IPS-NIHi7 (cell line): ENCODE measurements around the gene LXN.
A peak's percentile ranks its signal among the peaks of the same experiment; 100 is the strongest.
"Not testable (repeated sequence)": the region's sequence is repeated elsewhere in the genome, so short reads cannot be mapped to it uniquely, and the experiment has no call there.

Source experiments
- DNase-seq: peaks from one replicate; pipeline ENCODE4 v3.0.0; 2012; ENCODE audit warnings: mixed read lengths; ENCODE audit errors: extremely low spot score

The LXN gene, protein sequence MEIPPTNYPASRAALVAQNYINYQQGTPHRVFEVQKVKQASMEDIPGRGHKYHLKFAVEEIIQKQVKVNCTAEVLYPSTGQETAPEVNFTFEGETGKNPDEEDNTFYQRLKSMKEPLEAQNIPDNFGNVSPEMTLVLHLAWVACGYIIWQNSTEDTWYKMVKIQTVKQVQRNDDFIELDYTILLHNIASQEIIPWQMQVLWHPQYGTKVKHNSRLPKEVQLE

DNA sequence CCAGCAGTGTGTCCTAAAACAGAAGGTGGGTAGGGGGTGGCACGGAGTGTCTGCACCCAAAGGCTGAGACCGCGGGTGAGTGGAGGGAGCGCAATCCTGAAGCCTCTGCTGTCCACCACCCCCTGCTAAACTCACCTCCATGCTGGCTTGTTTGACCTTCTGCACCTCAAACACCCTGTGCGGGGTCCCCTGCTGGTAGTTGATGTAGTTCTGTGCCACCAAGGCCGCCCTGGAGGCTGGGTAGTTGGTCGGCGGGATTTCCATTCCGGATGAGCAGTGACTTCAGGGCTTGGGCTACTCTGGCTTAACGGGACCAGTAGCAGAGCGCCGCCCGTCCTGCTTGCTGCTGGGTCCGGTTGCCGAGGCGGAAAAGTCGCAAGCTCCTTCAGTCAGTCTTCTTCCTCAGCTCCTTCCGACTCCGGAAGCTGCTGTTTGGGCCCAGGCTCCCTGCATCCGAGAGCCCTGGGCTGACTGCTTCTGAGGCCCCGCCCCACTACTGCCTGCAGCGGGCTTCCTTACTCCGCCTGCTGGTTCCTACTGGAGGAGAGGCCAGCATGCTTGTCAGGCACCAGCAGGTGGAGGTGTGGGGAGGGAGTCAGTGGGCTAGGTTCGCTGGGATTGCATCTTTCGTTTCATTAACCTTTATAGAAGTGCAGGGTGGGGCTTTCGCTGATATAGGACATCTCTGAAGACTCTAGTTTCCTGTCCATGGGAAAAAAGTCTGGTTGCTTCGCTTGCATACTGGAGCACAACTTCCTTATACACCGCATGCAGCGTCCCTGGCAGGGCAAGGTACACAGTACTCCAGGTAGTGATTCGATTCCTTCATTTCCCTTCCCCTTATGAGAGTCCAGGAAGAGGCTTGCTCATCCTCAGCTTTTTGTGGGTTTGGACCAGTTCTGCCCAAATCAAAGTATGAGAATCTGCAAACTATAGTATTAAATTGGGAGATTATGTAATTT lies at the start of gene LXN:
TSS of gene LXN (minus strand) at position 434 of the 962 bp plus-strand sequence. CDS start at position 264, 170 bp downstream.
- peak; percentile 98 for DNase-seq

DNA sequence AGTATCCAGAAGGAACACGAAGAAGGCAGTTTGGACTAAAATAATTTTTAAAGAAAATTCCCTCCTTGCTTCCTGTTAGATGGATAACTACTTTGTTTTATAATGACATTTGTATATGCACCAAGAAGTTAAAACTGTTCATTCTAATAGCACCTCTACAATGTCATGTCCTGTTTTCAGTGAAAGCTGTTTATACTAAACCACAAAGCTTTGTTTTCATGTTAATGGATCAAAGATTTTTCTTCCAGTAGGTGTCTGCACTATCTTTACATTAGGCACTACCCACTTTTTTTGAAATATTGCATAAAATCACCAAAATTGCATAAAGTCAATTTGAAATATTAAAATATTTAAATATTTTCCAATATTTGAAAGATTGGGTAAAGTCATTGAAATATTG lies 49.7 kb upstream of the LXN start:
- DNase-seq: no peak

DNA sequence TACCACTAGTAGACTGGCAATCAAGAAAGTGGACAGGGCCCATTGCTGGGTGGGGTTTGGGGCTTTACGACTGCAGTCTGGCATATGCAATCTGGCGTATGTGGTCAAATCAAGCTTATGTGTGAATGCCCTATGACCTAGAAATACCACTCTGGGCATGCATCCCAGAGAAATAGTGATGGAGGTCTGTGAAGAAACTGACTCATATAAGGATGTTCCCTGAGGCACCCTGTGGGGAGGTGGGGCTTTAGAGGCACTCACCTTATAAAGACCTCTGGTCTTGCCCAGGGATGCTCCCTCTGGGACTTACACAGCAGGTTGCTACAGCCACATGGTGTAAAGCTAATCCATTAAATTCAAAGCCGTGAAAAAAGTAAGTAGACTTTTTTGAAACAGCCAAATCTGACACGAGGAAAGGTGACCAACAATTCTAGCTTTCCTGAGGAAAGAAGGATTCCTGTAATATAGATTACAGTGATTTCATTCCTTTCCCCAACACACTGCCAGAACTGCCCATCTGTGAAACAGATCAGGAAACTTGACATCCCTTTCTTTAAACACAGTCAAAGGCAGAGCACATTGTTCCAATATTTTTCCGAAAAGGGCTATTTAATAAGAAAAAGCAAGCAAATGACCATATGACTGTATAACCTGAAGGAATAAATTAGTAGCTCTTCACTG lies 46.2 kb upstream of the LXN start:
- DNase-seq: no peak

DNA sequence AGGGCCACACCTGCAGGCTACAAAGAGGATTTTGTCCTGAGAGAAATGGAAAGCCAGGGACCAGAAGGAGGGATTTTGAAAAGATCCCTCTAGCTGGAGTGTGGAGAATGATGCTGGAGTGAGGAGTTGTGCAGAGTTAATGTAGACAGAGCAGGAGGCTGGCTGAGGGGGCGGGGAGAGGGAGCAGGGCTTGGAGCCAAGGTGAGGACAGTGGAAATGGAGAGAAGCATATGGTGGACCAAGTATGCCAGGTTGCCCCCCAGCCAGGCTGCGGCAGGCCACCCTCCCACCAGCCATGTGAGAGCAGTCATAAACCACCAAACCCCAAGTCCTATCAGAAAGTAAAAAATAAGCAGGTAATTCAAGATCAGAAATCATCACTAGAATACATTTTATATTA lies 45.1 kb upstream of the LXN start:
- DNase-seq: no peak

DNA sequence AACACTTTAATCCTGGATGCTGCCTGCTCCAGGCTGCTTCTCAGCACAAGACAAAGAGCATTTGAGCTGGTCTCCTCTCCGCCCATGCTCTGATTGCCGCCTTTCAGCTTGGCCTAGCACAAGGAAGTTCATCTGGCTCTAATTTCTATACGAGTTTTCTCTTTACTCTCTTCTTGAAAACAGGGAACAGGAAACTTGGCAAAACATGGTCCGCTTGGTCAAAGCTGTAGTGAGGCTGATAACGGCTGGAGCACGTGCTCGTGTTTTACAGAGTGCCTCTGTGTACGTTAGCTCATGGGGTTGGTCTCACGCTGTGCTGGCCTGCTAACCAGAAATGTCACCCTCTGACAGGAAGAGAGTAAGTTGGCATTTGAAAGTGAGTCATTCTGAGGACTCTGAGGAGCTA lies 40.6 kb upstream of the LXN start:
- peak; percentile 66 for DNase-seq

DNA sequence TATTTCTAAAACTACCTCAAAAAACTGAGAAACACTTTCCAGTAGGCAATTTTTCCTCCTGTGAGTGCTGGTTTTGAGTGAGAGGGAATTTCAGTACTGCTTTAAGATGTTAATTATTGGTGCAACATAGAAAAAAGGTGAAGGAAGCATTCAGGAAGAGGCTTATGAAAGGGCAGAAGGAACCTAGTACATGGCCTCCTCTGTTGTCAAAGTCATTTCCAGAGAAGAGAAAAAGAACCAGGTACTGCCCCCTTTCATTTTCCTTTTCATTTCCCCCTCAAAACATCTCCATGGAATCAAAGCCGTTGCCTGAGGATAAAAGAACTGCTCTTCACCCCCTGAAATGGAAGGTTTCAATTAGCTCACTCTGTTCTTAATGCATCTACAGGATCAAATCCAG lies 40.0 kb upstream of the LXN start:
- DNase-seq: no peak

DNA sequence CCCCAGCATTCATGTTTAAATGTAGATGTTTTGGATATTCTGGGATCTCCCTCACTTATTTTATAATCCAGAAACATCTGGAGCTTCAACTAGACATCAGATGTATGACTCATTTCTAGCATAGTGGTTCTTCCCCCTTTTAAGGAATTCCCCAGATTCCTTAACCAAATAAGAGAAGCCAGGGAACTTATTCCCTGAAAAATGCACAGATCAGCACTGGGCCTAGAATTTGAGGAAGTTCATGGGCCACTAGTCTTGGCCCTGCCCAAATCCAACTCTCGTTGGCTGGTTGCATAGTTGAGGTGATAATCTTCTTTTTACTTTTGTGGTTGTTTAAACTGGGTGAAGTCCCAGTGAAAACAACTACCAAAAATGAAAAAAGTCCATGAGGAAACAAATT lies 39.4 kb upstream of the LXN start:
- no peak for DNase-seq

DNA sequence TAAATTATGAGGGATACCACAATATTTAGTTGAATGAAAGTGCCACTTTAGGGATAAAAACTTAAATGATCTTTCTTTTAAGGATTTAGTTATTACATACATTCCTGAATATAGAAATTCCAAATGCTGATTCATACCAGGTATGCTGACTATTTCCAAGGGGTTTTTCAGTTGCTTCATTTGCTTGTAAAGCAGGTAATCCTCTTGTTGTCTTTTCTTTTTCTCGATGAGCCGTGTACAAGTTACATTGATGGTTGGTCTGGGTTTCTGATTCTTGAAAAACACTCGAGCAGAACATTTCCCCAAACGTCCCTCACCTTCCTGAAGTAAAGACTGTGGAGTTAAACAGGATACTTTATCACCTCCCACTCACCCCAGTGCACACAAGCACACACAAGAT lies 38.2 kb upstream of the LXN start:
- DNase-seq: no peak

DNA sequence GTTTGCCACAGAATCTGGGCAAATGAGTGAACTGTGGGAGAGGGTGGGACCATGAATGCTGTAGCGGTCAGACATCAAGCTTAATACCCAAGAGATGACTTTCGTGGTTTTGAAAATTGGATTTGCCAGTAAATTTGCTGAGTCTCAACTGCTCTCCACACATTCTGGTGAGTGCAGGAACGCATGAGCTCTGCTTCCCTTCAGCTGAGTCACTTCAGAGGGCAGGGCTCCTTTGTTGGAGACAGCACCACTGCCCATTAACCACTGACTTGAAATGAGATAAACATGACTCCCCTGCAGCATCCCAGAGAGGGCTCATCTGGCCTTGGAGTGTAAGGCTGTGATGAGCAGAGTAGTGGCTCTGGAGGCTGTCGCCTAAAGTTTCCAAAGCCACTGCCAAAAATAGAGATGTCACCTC lies 37.2 kb upstream of the LXN start:
- DNase-seq: no peak

DNA sequence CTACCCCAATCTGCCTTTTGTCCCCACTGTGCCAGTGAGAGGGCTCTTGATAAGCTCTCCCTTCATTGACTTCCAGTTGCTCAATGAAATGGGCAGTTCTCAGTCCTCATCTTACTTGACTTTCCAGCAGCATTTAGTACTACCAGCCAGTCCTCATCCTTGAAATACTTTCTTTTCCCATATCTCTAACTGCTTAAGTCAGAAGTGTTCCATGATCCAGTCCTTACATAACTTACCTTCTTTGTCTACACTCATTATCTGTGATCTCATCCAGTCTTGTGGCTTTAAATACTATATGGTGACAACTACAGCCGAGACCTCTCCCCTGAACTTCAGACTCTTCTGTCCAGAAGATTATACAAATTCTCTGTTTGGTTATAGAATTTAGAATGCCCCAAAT lies 31.1 kb upstream of the LXN start:
- no peak for DNase-seq

DNA sequence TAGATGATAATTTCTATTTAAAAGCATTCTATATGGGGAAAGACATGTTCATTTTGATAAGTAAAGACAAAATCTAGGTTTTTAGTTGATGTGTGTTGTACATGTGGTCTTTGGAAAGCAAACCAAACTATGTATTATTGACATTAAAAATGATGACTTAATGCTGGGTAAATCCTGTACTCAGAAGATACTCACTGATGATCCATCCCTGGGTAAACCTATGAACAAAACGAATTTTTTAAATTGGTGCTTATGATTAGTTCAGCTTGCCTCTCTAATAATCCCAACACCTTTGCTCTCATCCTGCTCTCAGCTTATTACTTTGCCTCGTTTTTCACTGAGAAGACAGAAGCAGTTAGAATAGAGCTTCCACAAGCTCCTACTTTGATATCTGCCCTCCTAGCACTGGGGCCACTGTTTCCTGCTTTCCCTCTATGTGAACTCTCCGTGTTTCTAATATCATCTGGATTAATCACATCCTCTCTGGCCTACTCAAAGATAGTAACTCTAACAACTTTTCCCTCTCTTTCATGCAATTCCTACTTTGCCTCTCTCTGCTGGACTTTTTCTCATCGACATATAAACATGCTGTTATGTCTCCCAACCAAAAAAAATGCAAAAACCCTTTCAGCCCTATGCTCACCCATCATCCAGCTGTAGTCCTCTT lies 30.5 kb upstream of the LXN start:
- no peak for DNase-seq

DNA sequence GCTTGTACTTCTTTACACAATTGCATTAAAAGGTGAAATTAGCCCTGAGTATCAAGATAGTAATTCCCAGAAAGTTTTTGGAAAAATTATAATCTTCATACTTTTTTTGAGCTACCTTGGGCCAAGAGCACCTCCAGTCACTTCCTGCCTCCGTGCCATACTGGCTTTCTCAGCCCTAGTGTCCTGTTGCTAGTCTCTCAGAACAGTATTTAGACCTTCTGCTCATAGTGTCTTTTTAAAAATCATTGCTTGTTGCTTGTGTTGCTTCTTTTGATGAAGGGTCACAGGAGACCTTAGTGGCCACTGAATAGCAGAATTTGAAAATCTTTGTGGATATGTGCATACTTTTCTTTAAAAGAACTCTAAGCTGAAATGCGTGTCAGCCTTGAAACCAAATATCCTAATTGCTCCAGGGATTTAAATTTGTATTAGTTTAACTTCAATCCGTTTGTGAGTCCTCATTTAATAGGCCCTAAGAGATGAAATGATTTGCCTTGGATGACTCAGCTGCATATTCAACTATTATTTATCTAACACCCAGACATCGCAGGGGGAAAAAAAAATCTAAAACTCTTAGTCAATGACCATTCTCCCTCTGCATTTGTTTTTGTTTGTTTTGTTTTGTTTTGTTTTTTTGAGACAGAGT lies 29.1 kb upstream of the LXN start:
- no peak for DNase-seq

DNA sequence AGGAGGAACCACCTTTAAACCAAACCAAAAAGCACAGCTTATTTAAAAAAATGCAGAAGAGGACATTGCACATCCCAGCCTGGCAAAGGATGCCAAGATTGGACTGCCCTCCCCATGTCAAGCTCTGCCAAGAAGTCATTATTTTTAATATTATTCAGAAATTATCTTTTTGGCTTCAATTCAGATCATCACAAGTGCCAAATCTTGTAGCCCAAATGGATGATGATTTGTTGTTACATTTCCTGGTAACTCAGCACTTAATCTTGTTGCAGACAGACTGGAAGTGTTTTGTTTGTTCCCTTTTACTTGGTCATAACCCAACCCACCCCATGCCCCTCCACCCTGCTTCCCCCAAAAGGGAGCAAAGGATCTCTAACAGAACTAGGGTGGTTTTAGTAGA lies 28.1 kb upstream of the LXN start:
- no peak for DNase-seq

DNA sequence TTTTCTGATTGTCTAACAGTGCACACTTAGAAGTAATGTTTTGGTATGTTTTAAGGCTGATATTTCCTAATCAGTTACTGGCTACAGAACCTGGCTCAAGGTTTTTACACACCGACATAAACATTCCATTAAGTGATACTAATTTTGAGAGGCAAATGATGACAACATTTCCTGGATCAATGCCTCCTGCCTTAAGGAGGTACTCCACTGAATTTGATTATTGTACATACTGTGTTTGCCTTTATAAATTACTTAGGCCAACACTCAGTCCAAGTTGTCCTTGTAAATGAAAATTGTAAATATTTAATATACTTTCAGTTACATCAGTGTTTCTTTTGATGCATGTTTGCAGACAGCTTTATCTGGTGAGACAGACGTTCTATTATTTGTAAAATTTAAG lies 24.2 kb upstream of the LXN start:
- no peak for DNase-seq

DNA sequence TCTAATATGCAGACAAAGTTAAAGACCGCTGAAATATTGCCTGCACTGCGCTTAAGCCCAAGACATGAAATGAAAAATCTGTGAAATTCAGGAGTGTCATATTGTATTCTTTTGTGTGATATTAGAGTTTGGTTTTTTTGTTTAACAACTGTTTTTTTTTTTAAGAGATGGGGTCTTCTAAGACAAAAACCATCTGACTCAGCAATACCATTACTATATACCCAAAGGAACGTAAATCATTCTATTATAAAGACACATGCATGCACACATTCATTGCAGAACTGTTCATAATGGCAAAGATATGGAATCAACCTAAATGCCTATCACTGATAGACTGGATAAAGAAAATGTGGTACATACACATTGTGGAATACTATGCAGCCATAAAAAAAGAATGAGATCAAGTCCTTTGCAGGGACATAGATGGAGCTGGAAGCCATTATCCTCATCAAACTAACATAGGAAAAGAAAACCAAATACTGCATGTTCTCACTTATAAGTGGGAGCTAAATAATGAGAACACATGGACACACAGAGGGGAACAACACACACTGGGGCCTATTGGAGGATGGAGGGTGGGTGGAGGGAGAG lies 21.5 kb upstream of the LXN start:
- not testable (repeated sequence) for DNase-seq

DNA sequence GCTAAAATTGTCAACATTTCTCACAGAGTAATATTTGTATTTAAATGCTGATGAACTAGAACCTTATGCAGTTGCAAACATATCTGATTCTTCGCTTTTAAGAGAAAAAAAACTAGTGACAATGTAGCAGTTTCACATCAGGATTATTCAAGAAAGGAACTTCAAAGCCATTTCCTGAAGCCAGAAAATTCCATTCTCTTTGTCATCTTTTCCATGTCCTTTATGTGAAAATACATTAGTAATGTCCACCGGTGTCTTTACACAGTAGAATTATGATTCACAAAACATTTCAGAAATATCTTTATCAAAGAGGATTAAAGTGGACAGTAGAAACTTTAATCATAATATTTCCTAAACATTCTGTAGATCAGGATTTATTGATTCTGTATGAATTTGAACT lies 12.7 kb upstream of the LXN start:
- DNase-seq: no peak

DNA sequence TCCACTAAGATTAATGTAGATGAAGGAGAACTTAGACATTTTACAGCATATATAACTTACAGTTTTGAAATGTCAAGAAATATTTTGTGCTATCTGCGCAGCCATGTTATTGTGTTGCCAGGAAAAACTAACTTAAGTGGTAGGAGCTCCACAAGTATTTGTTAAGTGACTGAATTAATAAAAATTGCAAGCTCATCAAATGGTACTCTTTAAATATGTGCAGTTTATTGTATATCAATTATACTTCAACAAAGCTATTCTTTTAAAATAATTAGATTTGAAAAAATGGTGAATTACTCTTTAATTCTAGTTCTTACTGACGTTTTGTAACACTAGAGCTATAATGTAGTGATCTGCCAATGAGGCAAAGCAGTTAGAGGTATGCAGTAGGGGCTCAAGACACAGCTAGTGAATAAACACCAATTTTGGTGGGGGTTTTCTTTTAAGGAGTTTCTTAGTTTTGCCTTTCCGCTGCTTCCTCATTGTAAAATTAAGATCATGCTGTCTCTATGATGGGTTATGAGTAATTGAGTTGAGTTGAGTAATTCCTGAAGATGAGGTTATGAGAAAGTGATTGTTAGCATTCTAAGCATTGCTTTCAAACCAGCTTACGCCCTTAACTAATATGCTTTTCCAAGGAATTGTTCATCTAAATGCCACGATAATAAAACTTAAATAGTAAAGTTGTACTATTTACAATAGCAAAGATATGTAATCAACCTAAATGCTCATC lies 10.9 kb upstream of the LXN start:
- DNase-seq: no peak

DNA sequence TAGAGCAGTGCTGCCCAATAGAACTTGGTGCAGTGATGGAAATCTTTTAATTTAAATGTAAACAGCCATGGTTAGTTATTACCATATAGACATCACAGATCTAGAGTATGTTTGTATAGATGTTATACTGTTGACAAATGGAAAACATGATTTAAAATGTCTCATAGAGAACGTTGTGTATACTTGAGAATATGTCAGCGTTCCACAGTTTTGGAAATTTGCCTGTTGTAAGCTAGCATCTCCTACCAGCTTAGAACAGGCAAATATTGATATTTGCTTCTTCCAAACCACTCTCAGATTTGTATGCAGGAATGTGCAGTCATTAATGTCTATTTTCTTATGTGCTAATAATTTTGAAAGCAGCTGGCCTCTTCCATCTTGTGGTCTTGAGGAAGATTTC lies 8.4 kb upstream of the LXN start:
- DNase-seq: no peak

DNA sequence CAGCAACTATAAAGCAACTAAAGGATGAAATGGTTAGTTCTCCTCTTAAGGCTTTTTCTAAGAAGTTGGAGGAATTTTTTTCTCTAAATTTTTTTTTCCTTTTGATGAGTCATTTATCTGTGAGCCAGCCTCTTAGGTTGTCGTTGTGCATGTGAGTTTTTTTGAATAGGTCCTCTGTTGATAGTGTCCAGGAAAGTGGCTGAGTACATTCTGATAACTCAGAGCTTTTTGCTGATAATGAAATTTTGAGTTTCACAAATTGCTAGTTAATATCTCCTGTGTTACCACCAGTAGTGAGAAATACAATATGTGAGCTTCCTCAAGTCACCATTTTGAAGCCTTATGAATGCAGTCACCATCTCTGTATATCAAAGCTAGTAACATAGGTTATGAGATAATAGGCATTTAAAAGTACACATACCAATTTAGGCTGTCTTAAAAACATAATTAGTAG lies 7.1 kb upstream of the LXN start:
- DNase-seq: no peak

DNA sequence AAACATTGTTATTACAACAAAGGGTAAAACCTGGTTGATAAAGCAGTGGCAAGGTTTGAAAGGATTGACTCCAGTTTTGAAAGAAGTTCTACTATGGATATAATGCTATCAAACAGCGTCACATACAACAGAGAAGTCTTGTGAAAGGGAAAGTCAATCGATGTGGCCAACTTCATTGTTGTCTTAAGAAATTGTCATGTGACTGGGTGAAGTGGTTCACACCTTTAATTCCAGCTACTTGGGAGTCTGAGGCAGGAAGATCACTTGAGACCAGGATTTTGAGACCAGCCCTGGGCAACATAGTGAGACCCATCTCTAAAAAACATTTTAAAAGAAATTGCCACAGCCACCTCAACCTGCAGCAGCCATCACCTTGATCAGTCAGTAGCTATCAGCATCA lies 6.2 kb upstream of the LXN start:
- no peak for DNase-seq
